OCI-LY3 (cell line): ENCODE results near the gene CNPY4.

Experiments
- CTCF ChIP-seq: fragments of 200-600, 300-600 bp; sonication (generic); IDR thresholded peaks from 2 replicates; pipeline ENCODE4 v1.5.1; 2014; ENCODE audit warnings: antibody characterized with exemption, low read length, low read depth
- EZH2phosphoT487 ChIP-seq: fragments of 200-600 bp; shearing (Covaris generic); IDR thresholded peaks from 2 replicates; pipeline ENCODE4 v1.6.1; 2018; ENCODE audit warnings: antibody characterized with exemption, mixed run types, low read depth

- TF ChIP-seq CTCF (no peak), EZH2phosphoT487 (no peak)
These were observed 717 bp downstream of the CNPY4 start for GRCh38 chr7:100119970-100120732.
